ENCODE results near the gene TBRG1. TPM values are rescaled to one million over a fixed set of nuclear protein-coding genes. Genes with fewer than 3 reads are reported as not detected.

TBRG1 gene, protein sequence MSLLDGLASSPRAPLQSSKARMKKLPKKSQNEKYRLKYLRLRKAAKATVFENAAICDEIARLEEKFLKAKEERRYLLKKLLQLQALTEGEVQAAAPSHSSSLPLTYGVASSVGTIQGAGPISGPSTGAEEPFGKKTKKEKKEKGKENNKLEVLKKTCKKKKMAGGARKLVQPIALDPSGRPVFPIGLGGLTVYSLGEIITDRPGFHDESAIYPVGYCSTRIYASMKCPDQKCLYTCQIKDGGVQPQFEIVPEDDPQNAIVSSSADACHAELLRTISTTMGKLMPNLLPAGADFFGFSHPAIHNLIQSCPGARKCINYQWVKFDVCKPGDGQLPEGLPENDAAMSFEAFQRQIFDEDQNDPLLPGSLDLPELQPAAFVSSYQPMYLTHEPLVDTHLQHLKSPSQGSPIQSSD
- total RNA-seq (35.6 TPM), polyA plus RNA-seq (ENCODE audit: insufficient read depth, low read depth, low replicate concordance) (23.3 TPM)
- long read RNA-seq, donor 1, full-length matches to known transcripts = 2 of 2 reads
- long read RNA-seq, donor 1, partial matches to known transcripts = 0 of 2 reads
- long read RNA-seq, donor 1, other reads (novel, unspliced or antisense) = 0 of 2 reads
- long read RNA-seq, donor 2, full-length matches to known transcripts = 1 of 6 reads
- long read RNA-seq, donor 2, partial matches to known transcripts = 5 of 6 reads
- long read RNA-seq, donor 2, other reads (novel, unspliced or antisense) = 0 of 6 reads
- long read RNA-seq, donor 3, full-length matches to known transcripts = 2 of 8 reads
- long read RNA-seq, donor 3, partial matches to known transcripts = 6 of 8 reads
- long read RNA-seq, donor 3, other reads (novel, unspliced or antisense) = 0 of 8 reads
- long read RNA-seq, donor 4 = 0 reads
- long read RNA-seq, donor 5 = 0 reads
- long read RNA-seq, donor 6, partial matches to known transcripts = 0 of 2 reads
- long read RNA-seq, donor 6, other reads (novel, unspliced or antisense) = 0 of 2 reads
- long read RNA-seq, donor 7, full-length matches to known transcripts = 16 of 35 reads
- long read RNA-seq, donor 7, partial matches to known transcripts = 11 of 35 reads
- long read RNA-seq, donor 7, other reads (novel, unspliced or antisense) = 8 of 35 reads
- long read RNA-seq, donor 8, full-length matches to known transcripts = 3 of 3 reads
- long read RNA-seq, donor 8, partial matches to known transcripts = 0 of 3 reads
- long read RNA-seq, donor 8, other reads (novel, unspliced or antisense) = 0 of 3 reads
- long read RNA-seq, donor 9, partial matches to known transcripts = 0 of 1 reads
- long read RNA-seq, donor 9, other reads (novel, unspliced or antisense) = 0 of 1 reads
- long read RNA-seq, donor 10, full-length matches to known transcripts = 3 of 3 reads
- long read RNA-seq, donor 10, partial matches to known transcripts = 0 of 3 reads
- long read RNA-seq, donor 10, other reads (novel, unspliced or antisense) = 0 of 3 reads

DNA sequence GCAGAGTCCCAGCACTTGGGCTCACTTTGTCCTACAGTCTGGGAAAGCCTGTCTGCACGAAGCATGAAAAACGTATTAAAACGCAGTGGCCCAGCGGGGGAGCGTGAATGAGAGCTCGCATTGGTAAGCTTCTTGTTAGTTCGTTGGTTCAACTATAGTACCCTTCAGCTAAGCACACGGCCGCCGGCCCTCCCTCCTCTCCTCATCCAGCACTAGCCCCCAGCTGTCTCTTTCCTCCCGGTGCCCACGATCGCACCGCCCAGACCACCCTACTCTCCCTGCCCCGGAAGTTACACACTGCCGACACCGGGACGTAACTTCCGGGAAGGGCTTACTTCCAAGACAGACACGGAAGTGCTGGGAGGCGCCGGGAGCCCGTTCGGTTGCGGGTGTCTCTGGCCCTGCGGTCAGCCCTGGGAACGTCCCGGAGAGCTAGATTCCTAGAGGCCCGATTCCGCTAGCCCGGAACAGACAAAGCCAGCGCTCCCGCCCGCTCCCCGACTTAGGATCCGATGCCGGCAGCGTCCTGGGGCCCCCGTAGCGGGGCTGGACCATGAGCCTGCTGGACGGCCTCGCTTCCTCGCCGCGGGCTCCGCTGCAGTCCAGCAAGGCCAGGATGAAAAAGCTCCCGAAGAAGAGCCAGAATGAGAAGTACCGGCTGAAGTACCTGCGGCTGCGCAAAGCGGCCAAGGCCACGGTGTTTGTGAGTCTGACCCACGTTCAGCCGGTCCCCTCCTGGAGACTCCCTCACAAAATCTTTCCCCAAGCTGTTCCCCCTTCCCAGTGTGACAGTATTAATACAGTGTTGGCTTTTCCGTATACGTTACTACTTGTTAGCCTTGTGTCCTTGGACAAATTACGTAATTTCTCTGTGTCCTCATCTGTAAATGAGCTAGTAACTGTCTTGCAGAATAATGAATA is at the start of gene TBRG1:
TBRG1 (plus strand) TSS at position 334 of the 921 bp plus-strand sequence; CDS start at position 554, 220 bp downstream.
- Histone ChIP-seq H3K36me3 (ENCODE audit: control insufficient read depth in 2 of 3, insufficient read depth in 3 of 3, low read length in 3 of 3) (peaks cover 5 to 20% (median 11%) of the 10 kb centered on the region in 3 donors), H3K4me1 (ENCODE audit: control insufficient read depth in 2 of 3, insufficient read depth in 2 of 3, low read depth in 1 of 3, low read length in 3 of 3) (peaks cover 5 to 18% (median 10%) of the 10 kb centered on the region in 3 donors), H3K27ac (ENCODE audit: low read depth in 2 of 2, low read length in 2 of 2) (peak within 1 kb of the TSS; percentile 88 to 92), H3K9me3 (ENCODE audit: control insufficient read depth in 2 of 3, insufficient read depth in 1 of 3, low read length in 3 of 3) (no peaks in the 10 kb centered on the region), H3K4me3 (ENCODE audit: low read length in 3 of 3) (peak within 1 kb of the TSS; percentile 87 to 96 (median 93)), H3K27me3 (ENCODE audit: control insufficient read depth, insufficient read depth, low read length) (no peaks in the 10 kb centered on the region), H3K9ac (ENCODE audit: low read length in 3 of 3) (peak within 1 kb of the TSS; percentile 76 to 96 (median 88))
- intact Hi-C loops (cut with DNase I) = no loop called here
- FAIRE-seq (no peak), DNase-seq (peak; percentile 94 to 98 (median 96))
- TF ChIP-seq, protein P1, sequence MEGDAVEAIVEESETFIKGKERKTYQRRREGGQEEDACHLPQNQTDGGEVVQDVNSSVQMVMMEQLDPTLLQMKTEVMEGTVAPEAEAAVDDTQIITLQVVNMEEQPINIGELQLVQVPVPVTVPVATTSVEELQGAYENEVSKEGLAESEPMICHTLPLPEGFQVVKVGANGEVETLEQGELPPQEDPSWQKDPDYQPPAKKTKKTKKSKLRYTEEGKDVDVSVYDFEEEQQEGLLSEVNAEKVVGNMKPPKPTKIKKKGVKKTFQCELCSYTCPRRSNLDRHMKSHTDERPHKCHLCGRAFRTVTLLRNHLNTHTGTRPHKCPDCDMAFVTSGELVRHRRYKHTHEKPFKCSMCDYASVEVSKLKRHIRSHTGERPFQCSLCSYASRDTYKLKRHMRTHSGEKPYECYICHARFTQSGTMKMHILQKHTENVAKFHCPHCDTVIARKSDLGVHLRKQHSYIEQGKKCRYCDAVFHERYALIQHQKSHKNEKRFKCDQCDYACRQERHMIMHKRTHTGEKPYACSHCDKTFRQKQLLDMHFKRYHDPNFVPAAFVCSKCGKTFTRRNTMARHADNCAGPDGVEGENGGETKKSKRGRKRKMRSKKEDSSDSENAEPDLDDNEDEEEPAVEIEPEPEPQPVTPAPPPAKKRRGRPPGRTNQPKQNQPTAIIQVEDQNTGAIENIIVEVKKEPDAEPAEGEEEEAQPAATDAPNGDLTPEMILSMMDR (IDR thresholded peaks at IDR 0.05; ENCODE audit: borderline replicate concordance, extremely low read depth, insufficient read depth) = peak; percentile 1

DNA sequence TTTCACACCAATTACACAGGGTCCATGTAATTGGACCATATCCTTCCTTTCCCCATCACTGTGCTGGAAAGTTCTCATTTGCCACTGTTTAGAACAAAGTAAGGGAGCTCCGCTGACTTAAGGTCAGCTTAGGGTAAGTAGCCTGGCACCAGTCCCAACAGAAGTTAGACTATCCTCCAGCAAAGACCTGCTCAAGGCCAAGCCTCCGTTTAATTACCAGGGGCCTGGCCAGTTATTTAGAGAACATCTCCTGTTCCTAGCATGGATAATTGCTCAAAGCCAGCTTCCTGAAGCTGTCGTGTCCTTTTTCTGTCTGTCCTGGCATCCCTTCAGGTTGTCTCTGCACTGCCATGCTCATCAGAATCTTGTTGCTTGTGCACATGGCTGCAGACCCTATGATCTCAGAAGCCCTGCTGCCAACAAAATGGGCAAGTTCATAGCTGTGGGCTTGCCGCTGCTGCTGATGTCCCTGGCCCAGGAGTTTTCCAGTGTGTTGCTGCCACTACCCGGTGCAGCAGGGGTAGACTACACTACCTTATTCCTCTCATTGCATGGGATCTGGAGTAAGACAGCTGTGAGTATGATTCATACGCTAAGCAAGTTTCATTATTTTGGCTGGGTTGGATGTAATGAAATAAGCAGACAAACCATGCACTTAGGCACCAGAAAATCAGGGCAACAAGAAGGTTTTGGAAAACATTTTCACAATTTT is 44.8 kb upstream of the TBRG1 start:
- FAIRE-seq (no peak), DNase-seq (no peak)
- intact Hi-C loops (cut with DNase I) = no loop called here
- H3K9me3 ChIP-seq (ENCODE audit: control insufficient read depth in 2 of 3, insufficient read depth in 1 of 3, low read length in 3 of 3) = no peaks in the 10 kb centered on the region
- TF ChIP-seq, protein P1 (IDR thresholded peaks at IDR 0.05; ENCODE audit: borderline replicate concordance, extremely low read depth, insufficient read depth) = no peak
- no peaks in the 10 kb centered on the region for H3K36me3 ChIP-seq (ENCODE audit: control insufficient read depth in 2 of 3, insufficient read depth in 3 of 3, low read length in 3 of 3)
- H3K27ac ChIP-seq (ENCODE audit: low read depth in 2 of 2, low read length in 2 of 2) = no peak overlapping the region
- H3K9ac ChIP-seq (ENCODE audit: low read length in 3 of 3) = no peak overlapping the region
- H3K4me1 ChIP-seq (ENCODE audit: control insufficient read depth in 2 of 3, insufficient read depth in 2 of 3, low read depth in 1 of 3, low read length in 3 of 3) = no peaks in the 10 kb centered on the region
- no peak overlapping the region for H3K4me3 ChIP-seq (ENCODE audit: low read length in 3 of 3)
- no peaks in the 10 kb centered on the region for H3K27me3 ChIP-seq (ENCODE audit: control insufficient read depth, insufficient read depth, low read length)

All from kidney (tissue), 22 donors.